IPS DF 19.7 (cell line): ENCODE results near the gene SHMT1.
"Not testable (repeated sequence)": the region's sequence is repeated elsewhere in the genome, so short reads cannot be mapped to it uniquely, and the experiment has no call there.

Experiments used
- DNase-seq: peaks from one replicate; pipeline ENCODE4 v3.0.0-alpha.2; 2013; ENCODE audit warnings: low read depth, low spot score

SHMT1 gene

GRCh38 chr17:18378614-18379013 is 15.3 kb upstream of the SHMT1 start:
- DNase-seq, result not testable (repeated sequence)

DNA sequence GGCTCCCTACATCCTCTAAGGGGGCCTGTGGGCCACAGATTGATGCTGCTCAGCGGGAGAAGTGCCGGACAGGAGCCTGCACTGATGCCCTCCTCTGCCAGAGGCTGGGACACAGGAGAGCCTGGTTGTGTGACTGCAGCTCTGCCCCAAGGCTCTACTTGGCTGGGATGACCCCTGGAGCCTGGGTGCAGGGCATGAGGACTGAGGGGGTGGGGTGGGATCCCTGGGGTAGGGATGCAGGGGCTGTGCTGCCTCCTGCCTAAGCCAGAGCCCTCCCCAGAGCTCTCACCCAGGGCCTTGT is 14.8 kb upstream of the SHMT1 start:
- no peak for DNase-seq

GRCh38 chr17:18377437-18378204 is 14.3 kb upstream of the SHMT1 start, which contains the start of gene EVPLL:
Gene EVPLL, plus strand, starts transcription at chr17:18377778. Its CDS starts 3,160 bp downstream, at chr17:18380938.
- DNase-seq, result no peak

GRCh38 chr17:18374216-18374615 is 10.9 kb upstream of the SHMT1 start:
- DNase-seq, result no peak

GRCh38 chr17:18373181-18373580 is 9.8 kb upstream of the SHMT1 start:
- DNase-seq, result not testable (repeated sequence)

GRCh38 chr17:18371455-18371854 is 8.1 kb upstream of the SHMT1 start:
- no peak for DNase-seq

GRCh38 chr17:18370761-18371160 is 7.4 kb upstream of the SHMT1 start:
- DNase-seq, result no peak

DNA sequence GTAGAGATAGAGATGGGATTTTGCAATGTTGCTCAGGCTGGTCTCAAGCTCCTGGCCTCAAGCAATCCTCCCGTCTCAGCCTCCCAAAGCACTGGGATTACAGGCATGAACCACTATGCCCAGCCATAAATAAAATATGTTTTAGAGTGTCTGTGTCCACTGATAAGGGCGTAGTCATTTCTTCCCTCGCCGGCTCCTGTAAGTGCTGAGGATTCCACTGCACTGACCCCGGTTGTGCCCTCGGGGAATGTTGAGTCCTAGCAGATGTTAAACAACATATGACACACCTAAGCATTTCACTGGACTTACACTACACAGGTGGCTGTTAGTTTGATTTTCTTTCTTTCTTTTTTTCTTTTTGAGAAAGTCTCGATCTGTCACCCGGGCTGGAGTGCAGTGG is 5.6 kb upstream of the SHMT1 start:
- DNase-seq, result no peak

DNA sequence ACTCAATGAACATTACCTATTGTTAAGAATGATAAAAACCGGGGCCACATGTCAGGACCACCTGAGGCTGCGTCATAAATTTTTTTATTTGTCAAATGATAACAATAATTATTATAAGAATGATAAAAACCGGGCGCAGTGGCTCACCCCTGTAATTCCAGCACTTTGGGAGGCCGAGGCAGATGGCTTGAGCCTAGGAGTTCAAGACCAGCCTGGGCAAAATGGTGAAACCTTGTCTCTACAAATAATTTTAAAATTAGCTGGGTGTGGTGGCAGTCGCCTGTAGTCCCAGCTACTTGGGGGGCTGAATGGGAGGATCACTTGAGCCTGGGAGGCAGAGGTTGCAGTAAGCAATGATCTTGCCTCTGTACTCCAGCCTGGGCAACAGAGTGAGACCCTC is 816 bp upstream of the SHMT1 start:
- no peak for DNase-seq

DNA sequence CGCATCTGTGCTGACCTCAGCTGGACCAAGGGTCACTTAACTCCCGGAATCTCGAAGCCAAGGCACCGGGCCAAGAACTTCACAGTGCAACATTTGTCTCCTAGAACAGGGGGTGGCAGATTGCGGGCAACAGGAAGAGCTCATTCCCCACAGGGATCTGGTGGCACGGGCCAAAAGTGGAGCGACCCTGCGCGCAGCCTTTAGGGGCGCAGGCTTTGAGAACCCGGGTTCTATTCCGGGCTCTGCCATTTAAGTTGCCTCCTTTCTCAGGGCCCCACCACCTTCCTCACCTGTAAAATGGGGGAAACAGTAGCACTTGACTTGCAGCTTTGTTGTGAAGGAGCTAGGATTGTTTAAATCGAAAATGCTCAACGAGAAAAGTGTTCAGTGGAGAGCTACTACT is 651 bp downstream of the SHMT1 start:
- DNase-seq, result no peak

GRCh38 chr17:18361837-18362697 is 1.3 kb downstream of the SHMT1 start:
- DNase-seq, result no peak

DNA sequence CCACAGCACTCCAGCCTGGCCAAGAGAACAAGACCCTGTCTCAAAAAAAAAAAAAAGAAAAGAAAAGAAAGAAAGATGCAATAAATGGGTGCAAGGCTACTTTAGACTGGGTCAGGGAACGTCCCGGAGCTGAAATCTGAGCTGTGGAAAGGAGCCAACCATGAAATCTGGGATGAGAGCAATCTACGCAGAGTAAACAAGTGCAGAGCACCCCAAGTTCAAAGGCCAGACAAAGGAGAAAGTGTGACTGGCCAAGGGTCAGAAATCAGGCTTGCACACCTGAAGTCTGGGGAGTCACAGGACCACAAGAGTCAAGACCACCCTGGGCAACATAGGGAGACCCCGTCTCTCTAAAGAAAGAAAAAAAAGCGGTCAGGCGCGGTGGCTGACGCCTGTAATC is 2.8 kb downstream of the SHMT1 start:
- DNase-seq, result no peak

- no peak for DNase-seq
Measured at GRCh38 chr17:18356624-18357023, 6.7 kb downstream of the SHMT1 start.

DNA sequence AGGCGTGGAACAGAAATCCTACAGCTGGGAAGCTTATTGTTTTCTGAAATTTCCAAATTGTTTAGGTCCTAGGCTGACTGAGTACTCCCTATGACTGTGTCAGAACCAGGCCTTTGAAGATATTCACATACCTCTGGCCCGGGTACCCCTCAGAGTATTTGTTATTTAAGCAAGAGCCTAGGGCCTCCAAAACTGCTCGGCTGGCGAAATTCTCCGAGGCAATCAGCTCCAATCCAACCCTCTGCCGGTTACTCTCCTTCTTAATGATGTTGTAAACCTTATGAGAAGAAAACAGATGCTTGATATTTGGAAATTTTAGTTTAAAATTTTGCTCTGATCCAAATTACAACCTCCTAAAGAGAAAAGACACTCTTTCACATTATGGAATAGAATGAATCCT is 9.8 kb downstream of the SHMT1 start:
- DNase-seq, result no peak

DNA sequence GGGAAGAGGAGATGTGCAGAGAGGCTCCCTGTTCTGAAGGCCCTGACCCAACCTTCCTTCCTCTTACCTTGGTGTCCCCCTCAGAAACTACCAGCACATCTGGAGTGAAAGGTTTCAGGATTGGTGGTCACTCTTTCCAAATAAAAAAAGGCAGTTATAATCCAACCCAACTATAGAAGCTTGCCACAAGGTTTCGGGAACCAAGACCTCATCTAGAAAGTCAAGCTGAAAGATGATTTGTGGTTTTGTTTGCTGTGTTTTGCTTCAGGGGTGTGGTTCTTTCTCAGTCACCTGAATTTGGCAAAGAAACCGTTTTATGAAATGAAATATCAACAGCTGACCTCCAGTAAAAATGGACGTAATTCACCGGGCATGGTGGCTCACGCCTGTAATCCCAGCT is 19.3 kb downstream of the SHMT1 start:
- no peak for DNase-seq

GRCh38 chr17:18339933-18340332 is 23.4 kb downstream of the SHMT1 start:
- no peak for DNase-seq

GRCh38 chr17:18338158-18338557 is 25.2 kb downstream of the SHMT1 start:
- not testable (repeated sequence) for DNase-seq

DNA sequence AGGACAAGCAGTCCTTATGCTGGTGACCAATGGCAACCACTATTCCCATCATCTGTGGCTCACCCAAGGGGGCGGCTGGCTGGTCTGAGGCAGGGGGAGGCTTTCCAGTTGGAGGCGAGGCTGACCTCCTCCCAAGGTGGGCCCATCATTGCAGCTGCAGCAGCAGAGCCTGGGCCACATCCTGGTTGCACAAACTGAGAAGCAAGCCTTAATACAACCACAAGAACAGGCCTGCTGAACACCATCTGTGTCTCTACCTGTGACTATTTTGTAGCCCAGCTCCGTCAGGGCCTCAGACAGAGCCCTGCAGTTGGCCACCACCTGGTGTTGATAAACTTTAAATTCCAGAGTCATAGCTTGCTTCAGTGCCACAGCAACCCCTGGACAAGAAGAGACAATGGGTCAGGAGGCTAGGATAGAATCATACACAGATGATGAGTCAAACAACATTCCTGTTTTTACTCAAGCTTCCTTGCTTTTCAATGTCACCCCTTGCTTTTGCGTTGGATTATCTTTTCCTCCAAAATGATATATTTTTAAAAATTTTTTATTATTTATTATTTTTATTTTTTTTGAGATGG is 30.4 kb downstream of the SHMT1 start:
- DNase-seq, result no peak

- DNase-seq, result no peak
Measured at GRCh38 chr17:18331879-18332278, 31.5 kb downstream of the SHMT1 start.

GRCh38 chr17:18328643-18329204 is 34.6 kb downstream of the SHMT1 start:
- DNase-seq, result no peak

DNA sequence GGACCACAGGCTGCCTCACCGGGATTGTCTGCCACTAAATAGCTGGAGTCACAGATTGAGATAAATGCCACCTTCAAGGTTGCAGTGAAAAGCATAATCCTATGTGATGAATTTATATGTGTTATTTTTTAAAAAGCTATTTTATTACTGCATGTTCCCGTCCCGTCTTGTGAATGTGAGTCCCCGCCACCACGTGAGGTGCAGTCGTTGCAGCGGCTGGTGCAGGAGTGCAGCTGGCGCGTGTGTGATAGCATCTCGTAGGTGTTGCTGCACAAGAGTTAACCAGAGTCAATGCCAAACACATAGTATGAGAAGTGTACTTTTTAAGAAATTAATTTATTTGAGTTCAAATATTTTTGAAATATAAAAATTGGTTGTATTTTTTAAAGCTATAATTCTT is 35.8 kb downstream of the SHMT1 start:
- DNase-seq, result no peak

- DNase-seq, result no peak
Measured at GRCh38 chr17:18327093-18327492, 36.3 kb downstream of the SHMT1 start.
